Astrocyte of the cerebellum (primary cell): ENCODE measurements around the gene TBPL1.

Experiments
- DNase-seq: peaks from one replicate; pipeline ENCODE4 v3.0.0-alpha.2; 2011; ENCODE audit warnings: low read depth
- H3K4me3 ChIP-seq: 2 replicates; pipeline ENCODE4 v1.5.1; 2011; ENCODE audit warnings: mild to moderate bottlenecking, low read depth, low read length, moderate library complexity
- in situ Hi-C: cut with HindIII; loops from 2 replicates; pipeline ENCODE4 v1.10.0; 2017; ENCODE audit warnings: low sequenced_read_pairs
- TF ChIP-seq, protein P1 (sequence below): IDR thresholded peaks from 2 replicates; pipeline ENCODE4 v1.5.1; 2012; ENCODE audit warnings: low read length, low read depth, moderate library complexity, mild to moderate bottlenecking; ENCODE audit errors: missing control alignments

TBPL1 gene

GRCh38 chr6:133992992-133993680 lies 40.1 kb downstream of the TBPL1 start:
- in situ Hi-C loops: no loop called here
- no peak for DNase-seq
- TF ChIP-seq, protein P1, sequence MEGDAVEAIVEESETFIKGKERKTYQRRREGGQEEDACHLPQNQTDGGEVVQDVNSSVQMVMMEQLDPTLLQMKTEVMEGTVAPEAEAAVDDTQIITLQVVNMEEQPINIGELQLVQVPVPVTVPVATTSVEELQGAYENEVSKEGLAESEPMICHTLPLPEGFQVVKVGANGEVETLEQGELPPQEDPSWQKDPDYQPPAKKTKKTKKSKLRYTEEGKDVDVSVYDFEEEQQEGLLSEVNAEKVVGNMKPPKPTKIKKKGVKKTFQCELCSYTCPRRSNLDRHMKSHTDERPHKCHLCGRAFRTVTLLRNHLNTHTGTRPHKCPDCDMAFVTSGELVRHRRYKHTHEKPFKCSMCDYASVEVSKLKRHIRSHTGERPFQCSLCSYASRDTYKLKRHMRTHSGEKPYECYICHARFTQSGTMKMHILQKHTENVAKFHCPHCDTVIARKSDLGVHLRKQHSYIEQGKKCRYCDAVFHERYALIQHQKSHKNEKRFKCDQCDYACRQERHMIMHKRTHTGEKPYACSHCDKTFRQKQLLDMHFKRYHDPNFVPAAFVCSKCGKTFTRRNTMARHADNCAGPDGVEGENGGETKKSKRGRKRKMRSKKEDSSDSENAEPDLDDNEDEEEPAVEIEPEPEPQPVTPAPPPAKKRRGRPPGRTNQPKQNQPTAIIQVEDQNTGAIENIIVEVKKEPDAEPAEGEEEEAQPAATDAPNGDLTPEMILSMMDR: no peak
- no peak overlapping the region for H3K4me3 ChIP-seq

DNA sequence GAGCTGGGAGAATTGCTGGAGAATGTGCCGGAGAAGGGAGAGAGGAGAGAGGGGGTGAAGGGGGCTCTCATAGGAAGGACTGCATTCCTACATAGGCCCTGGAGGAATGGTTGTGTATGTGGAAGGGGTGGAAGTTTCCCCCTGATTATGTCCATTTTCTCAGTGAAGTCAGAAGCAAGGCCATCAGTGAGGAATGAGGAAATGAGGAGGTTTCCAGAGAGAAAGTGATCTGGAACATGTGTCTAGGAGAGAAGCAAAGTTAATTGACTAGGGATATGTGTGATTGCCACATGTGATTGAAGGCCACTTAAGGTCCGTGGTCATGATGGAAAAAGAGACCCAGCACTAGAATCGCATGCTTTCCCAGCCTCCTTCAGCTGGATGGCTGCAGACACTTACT lies 42.3 kb downstream of the TBPL1 start:
- TF ChIP-seq, protein P1: no peak
- DNase-seq: no peak
- in situ Hi-C loops: no loop called here
- H3K4me3 ChIP-seq: no peak overlapping the region

GRCh38 chr6:133995758-133996157 lies 42.7 kb downstream of the TBPL1 start:
- H3K4me3 ChIP-seq: no peak overlapping the region
- in situ Hi-C loops: no loop called here
- DNase-seq: no peak
- TF ChIP-seq, protein P1: no peak

GRCh38 chr6:133997267-133997666 lies 44.2 kb downstream of the TBPL1 start:
- H3K4me3 ChIP-seq: no peak overlapping the region
- in situ Hi-C loops: no loop called here
- TF ChIP-seq, protein P1: no peak
- no peak for DNase-seq

DNA sequence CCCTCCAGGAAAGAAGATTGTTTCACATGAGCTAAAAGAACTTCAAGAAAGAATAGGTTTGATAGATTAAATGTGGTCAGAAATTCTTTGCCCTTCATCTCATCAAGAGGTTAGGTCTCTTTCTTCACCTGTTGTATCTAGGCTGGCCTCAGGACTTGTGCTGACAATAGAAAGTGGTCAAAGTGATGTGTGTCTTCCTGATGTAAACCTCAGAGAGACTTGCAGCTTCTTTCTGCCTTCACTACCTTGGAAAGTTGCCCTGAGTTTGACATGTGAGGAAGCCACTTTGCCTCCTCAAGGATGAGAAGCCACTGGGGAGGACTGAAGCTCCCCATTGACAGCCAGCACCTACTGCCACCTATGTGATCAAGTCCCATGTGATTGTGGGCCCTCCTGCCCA lies 46.3 kb downstream of the TBPL1 start:
- TF ChIP-seq, protein P1: no peak
- H3K4me3 ChIP-seq: no peak overlapping the region
- no peak for DNase-seq
- in situ Hi-C loops: no loop called here

- in situ Hi-C loops: no loop called here
- DNase-seq: no peak
- TF ChIP-seq, protein P1: no peak
- H3K4me3 ChIP-seq: no peak overlapping the region
Measured at GRCh38 chr6:134000443-134000842, 47.4 kb downstream of the TBPL1 start.
